DMS153 treated with DMSO at 0.1 percent for 48 hours (cell line): ENCODE data around the gene CADPS2.
"Not testable (repeated sequence)": the region's sequence is repeated elsewhere in the genome, so short reads cannot be mapped to it uniquely, and the experiment has no call there.

Source experiments
- DNase-seq: peaks from one replicate; lab custom pipeline; 2025; ENCODE audit not compliant: unreplicated experiment; lab: John Stamatoyannopoulos, UW

CADPS2 gene

DNA sequence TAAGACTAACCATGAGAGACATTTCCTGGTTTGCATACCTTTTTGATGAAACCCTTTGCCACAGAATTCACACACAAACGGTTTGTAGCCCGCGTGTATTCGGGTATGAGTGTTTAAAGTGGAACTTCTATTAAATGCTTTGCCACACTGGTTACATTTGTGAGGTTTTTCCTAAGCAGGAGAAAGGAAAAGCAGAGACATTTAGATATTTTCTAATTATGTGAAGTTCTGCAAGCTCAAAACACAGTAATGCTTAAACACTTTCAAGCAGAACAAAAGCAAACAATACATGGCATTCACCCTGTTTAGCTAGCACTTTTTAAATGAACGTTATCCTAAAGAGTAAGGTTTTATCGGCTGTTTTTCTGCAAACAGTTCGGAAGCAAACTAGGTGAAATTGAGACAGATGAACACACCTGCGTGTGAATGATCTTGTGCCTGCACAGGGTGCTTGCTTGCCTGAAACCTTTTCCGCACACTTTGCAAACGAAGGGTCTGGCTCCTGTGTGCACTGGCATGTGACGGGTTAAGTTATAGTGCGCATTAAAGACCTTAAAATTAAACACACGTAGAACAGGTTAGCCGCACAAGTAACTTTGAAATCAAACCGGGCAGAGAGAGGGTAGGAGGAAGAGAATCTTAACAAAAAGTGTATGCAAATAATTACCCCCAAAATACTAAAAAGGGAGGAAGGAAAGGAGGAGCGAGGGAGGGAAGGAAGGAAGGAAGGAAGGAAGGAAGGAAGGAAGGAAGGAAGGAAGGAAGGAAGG, 583.3 kb downstream of the CADPS2 start:
- DNase-seq: no peak

DNA sequence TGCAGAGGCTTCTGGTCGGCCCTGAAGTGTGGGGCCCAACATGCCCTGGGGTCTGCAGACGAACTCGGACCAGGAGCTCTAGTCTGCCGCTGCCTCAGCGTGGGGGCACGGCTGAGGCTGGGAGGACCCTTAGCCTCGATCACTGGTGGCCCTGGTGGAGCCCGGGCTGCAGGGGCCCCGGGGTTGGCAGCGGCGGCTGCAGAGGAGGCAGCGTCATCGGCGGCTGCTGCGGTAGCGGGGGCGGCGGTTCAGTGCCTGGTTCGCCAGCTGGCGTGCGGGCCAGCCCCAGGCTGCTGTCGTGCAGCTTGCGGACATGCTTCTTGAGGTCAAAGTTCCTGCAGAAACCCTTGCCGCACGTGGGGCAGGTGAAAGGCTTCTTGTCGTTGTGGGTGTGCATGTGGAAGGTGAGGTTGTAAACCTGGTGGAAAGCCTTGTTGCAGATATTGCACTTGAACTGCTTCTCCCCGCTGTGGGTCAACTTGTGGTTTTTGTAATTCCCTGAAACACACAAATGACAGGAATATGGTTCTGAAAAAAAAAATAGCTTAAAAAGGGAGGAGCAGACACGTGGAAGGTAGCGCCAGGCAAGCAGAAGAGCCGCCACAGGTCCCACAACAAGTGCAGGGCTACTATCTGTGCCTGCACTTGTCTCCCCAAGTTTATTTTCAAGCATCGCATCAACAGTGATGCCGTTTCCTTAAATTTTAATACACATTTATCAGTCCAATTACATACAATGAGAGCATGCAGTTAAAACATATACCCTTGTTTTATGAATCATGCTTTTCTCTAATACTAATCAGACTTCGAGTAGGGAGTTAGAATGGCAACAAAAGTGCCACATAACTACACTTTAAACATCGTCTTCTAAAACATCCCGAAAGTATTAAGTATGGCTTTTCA, 584.2 kb downstream of the CADPS2 start:
- no peak for DNase-seq

DNA sequence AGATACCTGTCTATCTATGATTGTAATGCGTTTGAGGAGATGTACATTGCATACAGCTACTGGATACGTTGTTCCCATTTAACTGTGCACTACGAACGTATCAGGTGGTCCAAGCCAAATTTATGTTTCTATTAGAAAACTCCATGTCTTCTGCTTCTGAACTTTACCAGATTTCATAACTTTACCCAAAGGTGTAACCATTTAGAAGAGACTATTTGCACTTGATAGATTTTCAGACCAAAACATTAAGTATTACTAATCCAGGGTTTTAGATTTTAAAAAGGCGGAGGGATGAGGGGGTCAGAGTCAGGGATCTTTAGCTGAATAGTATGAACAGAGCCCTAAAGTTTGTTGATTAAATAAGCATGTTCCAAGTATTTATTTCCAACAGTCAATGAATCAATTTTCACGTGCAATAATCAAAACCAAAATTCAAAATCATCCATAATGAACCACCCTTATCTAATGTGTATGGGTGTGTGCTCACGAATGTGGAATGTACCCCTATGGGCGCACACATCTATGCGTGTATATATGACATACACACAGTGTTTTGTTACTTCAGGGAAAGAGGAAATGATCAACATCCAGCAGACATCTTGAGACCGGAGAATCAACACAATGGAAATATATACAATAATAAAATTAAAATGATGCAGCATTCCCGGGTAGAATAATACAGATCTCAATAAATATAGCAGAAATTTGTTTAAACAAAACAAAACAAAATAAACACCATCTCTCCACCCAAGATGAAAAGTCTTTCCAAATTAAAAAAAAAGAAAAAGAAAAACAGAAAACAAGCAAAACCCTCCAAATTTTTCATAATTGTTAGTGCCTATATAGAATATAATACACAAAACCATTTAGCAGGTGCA, 585.1 kb downstream of the CADPS2 start:
- DNase-seq: no peak

DNA sequence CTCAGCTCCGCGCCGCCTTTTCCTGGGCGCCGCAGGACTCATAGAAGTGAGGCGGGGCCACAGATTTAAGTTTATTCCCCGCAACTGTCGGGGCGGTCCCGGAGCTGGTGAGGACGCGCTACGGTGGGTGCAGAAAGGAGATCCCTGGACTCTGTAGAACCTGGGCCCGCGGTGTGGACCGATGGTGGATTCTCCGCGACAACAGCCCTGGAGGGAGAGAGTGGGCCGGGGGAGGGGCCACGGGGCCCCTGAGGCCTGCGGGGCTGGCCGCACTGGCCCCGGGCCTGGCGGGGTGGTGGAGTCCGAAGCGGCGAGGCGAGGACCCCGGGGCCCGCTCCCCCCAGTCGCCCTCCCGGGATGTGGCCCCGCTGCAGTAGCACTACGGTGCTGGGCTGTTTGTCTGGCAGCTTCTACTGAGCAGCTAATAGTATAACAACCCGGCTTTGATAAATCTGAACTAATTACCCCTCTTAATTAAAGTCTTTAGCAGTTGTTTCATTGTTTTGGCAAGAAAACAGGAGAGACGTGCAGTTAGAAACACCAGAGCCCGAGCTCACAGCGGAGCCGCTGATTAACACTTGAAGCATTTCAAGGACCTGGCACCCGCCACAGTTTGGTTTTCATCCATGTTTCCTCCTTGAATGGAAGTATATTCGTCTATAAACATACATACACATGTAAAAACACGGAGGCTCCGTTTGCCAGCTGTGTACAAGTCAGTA, 585.9 kb downstream of the CADPS2 start:
- DNase-seq: no peak

GRCh38 chr7:122299624-122300210, 586.5 kb downstream of the CADPS2 start:
- DNase-seq: no peak

GRCh38 chr7:122298618-122299017, 587.6 kb downstream of the CADPS2 start:
- DNase-seq: no peak

GRCh38 chr7:122298131-122298530, 588.1 kb downstream of the CADPS2 start:
- no peak for DNase-seq

DNA sequence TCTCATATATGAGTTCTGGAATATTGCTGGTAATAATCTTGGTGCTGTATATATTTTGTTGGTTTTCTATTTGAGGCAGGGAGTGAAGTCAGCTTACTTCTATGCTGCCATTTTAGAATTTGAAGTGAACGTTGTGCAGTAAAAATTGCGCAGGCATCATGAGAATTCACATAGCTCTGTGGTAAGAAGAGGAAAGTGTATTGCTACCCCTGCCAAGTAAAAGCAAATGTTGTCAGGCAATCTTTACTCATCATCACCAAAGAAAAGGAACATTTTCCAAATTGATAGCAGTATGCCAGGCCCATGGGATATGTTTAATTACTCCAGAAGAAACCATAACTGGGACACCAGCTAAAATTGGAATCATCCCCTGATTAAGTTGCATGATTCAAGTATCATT, 595.1 kb downstream of the CADPS2 start:
- DNase-seq: no peak

DNA sequence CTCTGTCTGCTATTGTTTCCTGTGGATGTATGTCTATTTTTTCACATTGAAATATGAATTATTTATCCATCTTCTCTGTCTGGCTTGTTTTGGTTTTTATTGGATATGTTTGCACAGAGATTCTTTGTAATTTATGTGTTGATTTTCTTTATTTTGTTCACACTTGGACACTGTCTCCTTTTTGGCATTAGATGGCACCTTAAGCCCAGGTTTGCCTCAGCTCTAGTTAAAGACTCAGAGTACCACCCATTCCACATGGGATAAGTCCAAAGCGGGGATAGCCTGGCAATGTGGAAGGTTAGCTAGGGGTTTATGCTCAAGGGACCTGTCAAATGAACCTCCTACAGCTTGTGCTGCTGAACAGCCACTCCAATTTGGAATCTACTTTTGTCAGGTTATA, 595.8 kb downstream of the CADPS2 start:
- no peak for DNase-seq

- DNase-seq: no peak
Measured at GRCh38 chr7:122289426-122289825, 596.8 kb downstream of the CADPS2 start.

DNA sequence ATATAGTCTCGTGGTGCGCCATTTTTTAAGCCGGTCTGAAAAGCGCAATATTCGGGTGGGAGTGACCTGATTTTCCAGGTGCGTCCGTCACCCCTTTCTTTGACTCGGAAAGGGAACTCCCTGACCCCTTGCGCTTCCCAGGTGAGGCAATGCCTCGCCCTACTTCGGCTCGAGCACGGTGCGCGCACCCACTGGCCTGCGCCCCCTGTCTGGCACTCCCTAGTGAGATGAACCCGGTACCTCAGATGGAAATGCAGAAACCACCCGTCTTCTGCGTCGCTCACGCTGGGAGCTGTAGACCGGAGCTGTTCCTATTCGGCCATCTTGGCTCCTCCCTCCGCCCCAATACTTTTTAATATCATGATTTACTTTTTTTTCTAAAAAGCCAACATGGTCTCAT, 601.7 kb downstream of the CADPS2 start:
- not testable (repeated sequence) for DNase-seq

DNA sequence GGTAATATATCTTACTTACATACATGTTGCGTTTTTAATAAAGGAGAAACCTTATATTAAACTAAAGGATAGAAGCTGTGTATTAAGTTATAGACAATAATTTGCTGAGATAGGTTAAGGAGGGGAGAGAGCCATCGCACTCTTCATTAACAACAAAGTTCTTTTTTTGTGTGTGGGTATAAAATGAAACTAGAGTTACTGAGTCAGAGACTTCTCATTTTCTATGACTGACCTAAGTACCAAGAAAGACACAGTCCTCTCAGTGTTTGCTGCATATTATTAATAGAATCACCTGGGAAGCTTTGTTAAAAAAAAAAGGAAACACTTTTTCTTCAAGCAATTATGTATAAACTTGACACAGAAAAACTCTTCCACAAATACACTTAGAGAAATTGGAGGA, 613.1 kb downstream of the CADPS2 start:
- no peak for DNase-seq

DNA sequence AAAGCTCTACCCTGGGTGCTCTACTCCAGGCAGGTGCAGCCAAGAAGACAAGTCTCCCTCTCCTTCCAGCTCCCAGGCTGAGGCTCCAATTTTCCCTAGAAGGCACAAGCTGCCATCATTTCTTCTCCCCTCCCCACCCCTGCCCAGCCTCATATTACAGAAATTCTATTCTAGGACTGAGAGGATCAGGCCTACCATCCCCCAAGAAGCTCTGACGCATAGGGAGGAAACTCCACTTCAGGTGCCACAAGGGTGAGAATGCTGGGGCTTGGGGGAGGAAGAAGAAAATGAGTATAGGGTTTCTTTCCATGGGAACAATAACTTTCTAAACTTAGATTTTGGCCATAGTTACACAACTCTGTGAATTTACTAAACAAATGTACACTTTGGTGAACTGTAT, 617.0 kb downstream of the CADPS2 start:
- DNase-seq: no peak
